NCI-H345 treated with DMSO at 0.1 percent for 48 hours (cell line): ENCODE data around the gene NDRG4.

Experiments used
- DNase-seq: peaks from one replicate; lab custom pipeline; 2025; ENCODE audit not compliant: unreplicated experiment; lab: John Stamatoyannopoulos, UW

NDRG4 gene

GRCh38 chr16:58508671-58509251 is 8.8 kb downstream of the NDRG4 start:
- no peak for DNase-seq

GRCh38 chr16:58509256-58510096 is 9.5 kb downstream of the NDRG4 start:
- no peak for DNase-seq

DNA sequence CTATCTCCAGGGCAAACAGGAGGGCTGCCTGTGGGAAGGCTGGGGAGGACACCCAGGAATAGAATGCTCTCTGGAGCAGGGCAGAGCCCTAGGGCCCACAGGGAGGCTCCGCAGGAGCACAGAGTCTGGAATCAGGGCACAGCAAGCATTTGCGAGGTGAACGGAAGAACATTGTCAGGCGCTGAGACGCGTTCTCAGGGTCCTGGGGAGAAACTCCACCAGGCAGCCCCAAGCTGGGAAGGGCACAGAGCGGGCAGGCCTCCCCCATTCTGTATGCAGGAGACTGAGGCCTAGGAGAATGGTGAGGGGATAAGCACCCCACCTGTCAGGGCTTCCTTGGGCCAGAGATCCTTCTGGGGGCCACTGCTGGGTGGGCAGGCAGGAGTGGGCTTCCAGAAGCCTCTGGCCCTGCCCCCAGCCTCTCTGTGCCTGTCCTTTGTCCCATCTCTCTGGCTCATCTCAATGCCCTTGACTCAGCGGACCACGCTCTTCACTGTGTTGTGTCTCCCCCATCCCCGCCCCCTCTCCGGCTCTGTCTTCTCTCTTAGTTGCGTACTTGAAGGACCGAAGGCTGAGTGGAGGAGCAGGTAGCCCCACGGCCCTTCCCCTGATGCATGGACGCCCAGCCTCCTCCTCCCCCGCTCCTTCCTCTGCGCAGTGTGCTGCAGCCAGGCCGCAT is 10.3 kb downstream of the NDRG4 start:
- DNase-seq, result no peak

GRCh38 chr16:58510776-58511628 is 11.1 kb downstream of the NDRG4 start:
- no peak for DNase-seq

DNA sequence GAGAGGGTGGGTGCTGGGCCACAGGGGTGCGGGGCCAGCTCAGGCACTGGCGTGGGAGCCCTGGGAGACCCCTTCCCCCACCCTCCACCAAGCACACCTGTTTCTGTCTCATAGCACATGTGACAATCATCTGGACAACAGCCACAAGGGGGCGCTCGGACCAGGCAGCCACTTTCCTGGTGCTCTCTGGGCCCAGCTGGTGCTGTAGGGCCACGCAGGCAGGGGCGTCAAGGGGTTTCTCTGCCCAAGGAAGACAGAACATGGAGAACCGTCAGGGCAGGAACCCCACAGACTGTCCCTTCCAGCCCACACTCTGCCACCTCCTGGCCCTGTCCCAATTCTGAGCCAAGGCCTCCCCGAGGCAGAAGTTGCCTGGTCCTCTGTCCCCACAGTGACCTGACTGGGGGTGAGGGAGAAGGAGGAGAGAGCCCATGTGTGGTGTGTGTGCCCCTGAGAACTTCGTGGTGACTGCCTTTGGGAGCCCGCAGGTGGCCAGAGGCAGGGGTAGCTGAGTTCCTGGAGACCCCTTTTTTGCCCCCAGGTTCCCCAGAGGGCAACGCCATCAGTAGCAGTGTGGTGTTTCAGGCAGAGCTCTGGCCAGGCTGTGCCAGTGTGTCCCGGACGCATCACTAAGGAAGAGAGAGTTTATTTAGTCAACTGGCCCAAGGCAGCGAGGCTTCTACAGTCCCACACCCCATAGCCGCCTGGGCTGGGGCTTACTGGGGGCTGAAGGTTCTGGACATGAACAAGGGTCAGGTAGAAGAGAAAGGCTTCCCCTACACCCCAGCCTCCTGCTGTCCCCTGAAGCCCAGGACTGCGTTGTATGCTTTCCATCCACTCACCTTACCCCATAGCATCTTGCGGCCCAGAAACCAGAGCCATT is 12.2 kb downstream of the NDRG4 start:
- peak; percentile 16 for DNase-seq

DNA sequence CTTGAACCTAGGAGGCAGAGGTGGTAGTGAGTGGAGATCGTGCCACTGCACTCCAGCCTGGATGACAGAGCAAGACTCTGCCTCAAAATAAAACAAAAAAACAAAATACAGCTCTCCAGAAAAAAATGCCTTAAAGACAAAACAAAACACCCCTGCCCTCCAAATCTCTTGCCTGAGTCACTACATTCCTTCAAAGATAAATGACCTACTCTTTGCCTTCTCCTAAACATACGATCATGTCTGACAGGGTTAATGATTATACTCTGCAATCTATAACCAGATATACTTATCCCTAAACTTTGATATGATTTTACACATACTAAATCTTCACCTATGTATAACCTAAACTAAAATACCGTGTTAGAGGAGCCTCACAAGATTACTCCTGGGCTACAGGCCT is 13.9 kb downstream of the NDRG4 start:
- no peak for DNase-seq

DNA sequence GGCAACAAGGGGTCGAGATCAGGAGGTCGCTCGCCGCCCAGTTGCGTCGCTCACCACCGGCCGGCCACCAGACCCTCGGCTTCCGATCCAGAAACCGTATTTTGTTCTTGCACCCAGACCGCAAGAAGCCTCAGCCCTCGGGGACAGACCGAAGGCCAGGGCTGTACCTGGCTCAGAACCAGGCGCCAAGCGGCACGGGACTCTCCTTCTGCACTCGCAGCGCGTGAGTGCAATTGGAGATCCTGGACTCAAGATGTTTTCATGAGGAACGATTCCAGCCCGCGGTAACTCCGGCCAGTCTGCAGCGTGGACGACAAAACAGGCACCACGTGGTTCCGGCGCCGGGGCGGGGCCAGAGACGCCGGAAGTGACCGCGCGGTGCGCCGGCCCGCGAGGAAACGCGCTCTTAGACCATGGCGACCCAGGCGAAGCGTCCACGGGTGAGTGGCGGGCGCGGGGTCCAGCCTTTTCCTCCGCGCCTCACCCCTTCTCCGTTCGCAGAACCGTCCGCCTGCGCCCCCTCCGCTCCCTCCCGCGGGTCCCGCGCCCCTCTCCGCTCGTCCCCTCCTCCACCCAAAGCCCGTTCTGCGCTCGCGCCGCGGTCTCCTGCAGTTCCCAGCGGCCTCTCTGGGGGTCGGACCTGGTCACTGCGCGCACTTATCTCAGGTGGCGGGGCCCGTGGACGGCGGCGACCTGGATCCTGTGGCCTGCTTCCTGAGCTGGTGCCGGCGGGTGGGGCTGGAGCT is 15.4 kb downstream of the NDRG4 start, which contains the start of gene SETD6:
Gene SETD6, plus strand, starts transcription at position 393 of the 746 bp plus-strand sequence. Its CDS starts 21 bp downstream, at position 414.
- DNase-seq, result peak; percentile 51

DNA sequence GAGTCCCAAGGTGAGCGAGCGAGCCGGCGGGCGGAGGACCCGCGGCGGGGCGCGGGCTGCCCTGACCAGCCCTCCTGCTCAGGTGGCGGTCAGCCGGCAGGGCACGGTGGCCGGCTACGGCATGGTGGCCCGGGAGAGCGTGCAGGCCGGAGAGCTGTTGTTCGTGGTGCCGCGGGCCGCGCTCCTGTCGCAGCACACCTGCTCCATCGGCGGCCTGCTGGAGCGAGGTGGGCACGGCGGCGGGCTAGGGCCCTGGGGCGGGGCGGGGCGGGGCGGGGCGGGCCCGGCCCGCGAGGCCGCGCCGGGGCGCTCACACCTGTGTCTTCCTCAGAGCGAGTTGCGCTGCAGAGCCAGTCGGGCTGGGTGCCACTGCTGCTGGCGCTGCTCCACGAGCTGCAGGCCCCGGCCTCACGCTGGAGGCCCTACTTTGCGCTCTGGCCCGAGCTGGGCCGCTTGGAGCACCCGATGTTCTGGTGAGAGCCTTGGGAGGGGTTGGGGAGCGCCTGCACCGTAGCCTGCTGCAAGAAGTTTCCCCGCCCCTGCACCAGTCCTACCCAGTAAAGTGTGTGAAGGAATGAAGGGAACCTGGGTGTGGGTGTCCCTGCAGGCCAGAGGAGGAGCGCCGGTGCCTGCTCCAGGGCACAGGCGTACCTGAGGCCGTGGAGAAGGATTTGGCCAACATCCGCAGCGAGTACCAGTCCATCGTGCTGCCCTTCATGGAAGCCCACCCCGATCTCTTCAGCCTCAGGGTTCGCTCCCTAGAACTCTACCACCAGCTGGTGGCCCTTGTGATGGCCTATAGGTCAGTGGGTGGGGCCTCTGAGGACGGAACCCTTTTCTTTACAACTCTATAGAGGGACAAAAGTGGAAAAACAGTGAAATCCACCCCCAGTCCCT is 16.2 kb downstream of the NDRG4 start:
- DNase-seq, result peak; percentile 9

- DNase-seq, result no peak
Observed at GRCh38 chr16:58516768-58517107, 16.8 kb downstream of the NDRG4 start.

DNA sequence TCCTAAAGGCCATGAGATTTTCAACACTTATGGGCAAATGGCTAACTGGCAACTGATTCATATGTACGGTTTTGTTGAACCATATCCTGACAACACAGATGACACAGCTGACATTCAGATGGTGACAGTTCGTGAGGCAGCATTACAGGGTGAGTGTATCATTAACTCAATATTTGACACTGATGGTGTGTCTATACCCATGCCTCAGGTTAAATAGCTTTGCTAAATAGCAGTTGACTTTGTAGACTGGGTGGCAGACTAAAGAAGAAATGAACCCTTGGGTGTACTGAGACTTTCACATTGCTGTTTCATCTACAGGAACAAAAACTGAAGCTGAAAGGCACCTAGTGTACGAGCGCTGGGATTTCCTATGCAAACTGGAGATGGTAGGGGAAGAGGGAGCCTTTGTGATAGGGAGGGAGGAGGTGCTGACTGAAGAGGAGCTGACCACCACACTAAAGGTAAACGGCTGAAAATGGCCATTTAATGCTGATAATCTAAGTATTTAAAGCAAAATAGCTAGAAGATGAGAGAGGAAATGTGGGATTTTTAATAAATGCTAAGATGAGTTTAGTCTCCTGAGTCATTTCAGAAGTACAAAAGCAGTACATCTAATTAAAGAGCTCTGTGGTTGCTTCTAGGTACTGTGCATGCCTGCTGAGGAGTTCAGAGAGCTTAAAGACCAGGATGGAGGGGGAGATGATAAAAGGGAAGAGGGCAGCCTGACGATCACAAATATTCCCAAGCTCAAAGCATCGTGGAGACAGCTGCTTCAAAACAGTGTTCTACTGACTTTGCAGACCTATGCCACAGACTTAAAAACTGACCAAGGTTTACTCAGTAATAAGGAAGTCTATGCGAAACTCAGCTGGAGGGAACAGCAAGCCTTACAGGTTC is 18.4 kb downstream of the NDRG4 start:
- DNase-seq, result no peak

- no peak for DNase-seq
Observed at GRCh38 chr16:58518980-58519368, 19.0 kb downstream of the NDRG4 start.

DNA sequence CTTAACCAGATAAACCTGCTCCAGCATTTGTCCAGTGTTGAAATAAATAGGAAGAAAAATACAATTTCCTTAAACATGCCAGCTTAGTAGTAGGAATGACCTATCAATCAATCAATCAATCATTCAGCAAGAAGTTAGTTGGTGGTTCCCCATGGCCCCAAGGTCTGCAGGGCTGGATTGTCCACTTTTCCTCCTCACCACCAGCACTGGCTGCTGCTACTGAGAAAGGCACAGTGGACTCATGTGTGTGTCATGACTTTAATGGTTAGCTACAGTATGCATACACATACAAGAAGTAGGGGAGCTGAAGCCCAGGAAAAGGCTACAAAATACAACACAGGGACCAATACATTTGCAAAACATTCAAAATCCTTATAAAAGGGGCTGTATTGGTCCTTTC is 19.8 kb downstream of the NDRG4 start:
- DNase-seq, result no peak

DNA sequence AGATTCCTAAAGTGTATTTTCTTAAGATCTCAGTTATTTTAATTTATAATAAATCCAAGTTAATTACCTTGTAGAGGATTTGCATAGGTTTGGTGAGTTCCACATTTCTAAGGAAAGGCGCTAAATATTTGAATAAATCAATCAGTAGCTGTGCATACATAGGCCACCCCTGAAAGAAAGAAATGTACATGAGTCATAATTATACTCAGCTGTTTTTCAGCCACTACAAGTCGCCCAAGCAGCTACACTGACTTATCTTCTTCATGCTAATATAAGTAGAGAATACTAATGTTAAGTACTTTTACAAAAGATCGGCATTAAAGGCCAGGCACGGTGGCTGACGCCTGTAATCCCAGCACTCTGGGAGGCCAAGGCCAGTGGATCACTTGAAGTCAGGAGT is 30.2 kb downstream of the NDRG4 start:
- DNase-seq, result no peak

DNA sequence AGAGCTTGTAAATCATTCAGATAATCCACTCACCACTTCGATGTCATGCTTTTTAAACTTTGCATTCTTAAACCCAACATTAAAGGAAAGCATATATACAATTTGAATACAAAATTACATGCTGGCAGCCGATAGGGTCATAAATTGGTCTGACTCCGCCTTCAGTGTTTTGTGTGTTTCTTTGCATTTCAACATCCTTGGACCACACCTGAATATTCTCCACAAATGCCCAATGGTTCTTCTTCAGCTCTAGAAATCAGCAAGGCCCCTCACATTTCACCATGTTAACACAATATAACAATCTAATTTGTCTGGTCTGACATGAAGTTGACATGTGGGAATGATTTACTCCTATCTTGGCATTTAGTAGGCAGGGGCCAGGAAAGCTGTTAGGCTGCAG is 32.5 kb downstream of the NDRG4 start:
- DNase-seq, result no peak

- no peak for DNase-seq
Observed at GRCh38 chr16:58533751-58534470, 34.0 kb downstream of the NDRG4 start.

GRCh38 chr16:58535100-58535499 is 35.2 kb downstream of the NDRG4 start:
- DNase-seq, result no peak

DNA sequence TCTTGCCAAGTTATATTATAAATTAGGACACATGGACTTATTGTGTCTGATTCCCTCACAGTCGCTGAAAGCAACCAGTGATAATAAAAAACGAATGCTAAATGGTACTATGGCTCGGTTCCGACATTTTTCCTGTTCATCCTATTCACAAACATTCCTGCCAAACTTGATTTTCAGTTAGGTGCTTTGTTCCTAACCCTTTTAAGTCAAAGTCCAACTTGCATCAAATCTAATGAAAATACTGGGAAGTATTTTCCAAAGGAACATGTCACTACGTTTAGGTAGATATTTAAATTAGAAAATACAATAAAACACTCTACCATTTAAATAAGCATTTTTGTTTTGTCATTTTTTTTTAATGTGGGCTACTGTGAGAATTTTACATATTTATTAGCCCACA is 36.3 kb downstream of the NDRG4 start:
- no peak for DNase-seq
